Body of pancreas (tissue), 4 donors: ENCODE measurements around the gene TMEM151B. TPM values are rescaled to one million over a fixed set of nuclear protein-coding genes. Genes with fewer than 3 reads are reported as not detected.
A peak's percentile ranks its signal among the peaks of the same experiment; 100 is the strongest.

Experiments
- ATAC-seq: fragments of 150-250 bp; one replicate; pipeline ENCODE4 v1.9.1; 2016
- DNase-seq, 4 donors: peaks; one replicate each; pipeline ENCODE4 v3.0.0-alpha.2; 2019
- H3K27ac ChIP-seq, 4 donors: fragments of 200-600 bp; sonication (generic); 1 replicate in 3 of 4; 2 replicates in 1 of 4; pipeline versions ENCODE4 v1.5.1 to v1.6.1; 2016 to 2019; ENCODE audit warnings: mild to moderate bottlenecking in 1 of 4, mixed read lengths in 1 of 4, moderate library complexity in 1 of 4
- H3K27me3 ChIP-seq, 2 donors: fragments of 200-600 bp; sonication (generic); one replicate each; pipeline ENCODE4 v1.6.0; 2016; ENCODE audit warnings: mild to moderate bottlenecking in 1 of 2
- H3K36me3 ChIP-seq, 2 donors: fragments of 200-600 bp; sonication (generic); replicated peaks in 1 of 2; 2 replicates each; pipeline ENCODE4 v1.5.1; 2016; ENCODE audit warnings: low read depth in 2 of 2; ENCODE audit not compliant: insufficient read depth in 1 of 2
- H3K4me1 ChIP-seq: fragments of 200-600 bp; sonication (generic); one replicate; pipeline ENCODE4 v1.6.0; 2016
- H3K4me3 ChIP-seq, 2 donors: fragments of 200-600 bp; sonication (generic); 1 replicate in 1 of 2; 2 replicates in 1 of 2; pipeline ENCODE4 v1.5.1; 2016 to 2019
- H3K9me3 ChIP-seq, 3 donors: fragments of 200-600 bp; sonication (generic); 1 replicate in 2 of 3; 2 replicates in 1 of 3; pipeline ENCODE4 v1.5.1; 2016
- POLR2A ChIP-seq, 3 donors: fragments of 450-650 bp; IDR thresholded peaks; one replicate each; pipeline ENCODE4 v1.6.1; 2016; ENCODE audit warnings: antibody characterized with exemption in 3 of 3, mild to moderate bottlenecking in 2 of 3
- WGBS, 2 donors: methylation state at CpG; one replicate each; pipeline ENCODE4 v1.1.5; 2017; 5-methylcytosine and 5-hydroxymethylcytosine counted together
- intact Hi-C: fragments of 100-400 bp; cut with DNase I; formaldehyde crosslinking; loops from one replicate; pipeline ENCODE4 v1.15.1; 2023
- total RNA-seq, 2 donors: library from RNA; depleted of rRNA; stranded (reverse); fragments of >200 nt; gene quantifications; one replicate each; pipeline ENCODE4 v1.1.0, GENCODE V29; 2016
- TF ChIP-seq, protein P1 (sequence below), 7 experiments: fragments of 450-650 bp in 4 of 7; fragments of 200-600 bp in 3 of 7; sonication (generic) in 3 of 7; IDR thresholded peaks; one replicate each; pipeline ENCODE4 v1.5.1; 2016 to 2019; ENCODE audit warnings: antibody characterized with exemption in 7 of 7

The TMEM151B gene
- total RNA-seq, 2 donors from 2014 or later, result under 0.01 to 0.66 TPM

DNA sequence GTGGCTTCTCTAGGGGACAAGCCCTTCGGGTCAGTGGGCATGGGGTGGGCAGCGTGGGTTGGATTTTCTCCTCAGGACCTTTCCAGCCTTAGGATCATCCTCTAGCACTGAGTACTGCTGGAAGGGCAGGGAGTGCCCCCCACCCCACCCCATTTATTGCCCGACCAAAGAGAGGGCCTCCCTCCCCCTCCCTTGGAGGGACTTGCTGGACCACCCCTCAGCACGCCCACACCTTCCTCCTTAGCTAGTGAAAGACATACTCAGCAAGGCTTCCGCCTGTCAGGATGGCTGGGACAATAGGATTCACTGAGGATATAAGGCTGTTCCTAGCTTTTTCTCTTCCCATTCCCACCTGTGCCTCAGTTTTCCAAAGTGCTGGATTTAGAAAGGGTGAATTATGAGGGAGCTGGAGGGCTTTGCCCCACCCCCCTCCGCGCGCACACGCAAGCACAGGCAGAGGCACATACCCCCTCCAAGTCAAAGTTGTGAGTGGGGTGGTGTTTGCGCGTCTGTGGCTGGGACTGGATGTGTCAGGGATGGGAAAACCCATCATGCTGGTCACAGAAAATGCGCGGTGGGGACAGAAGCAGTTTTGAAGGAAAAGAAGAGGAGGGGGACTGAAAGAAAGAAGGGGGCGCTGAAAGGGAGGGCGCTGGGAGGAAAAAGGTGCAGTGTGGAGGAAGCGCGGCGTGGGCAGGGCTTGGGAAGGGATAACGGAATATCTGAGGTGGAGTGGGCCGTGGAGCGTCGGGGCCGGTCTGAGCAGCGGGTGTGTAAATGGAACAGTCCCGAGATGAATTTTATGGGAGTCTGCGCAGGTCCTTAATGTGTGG is 47.5 kb upstream of the TMEM151B start:
- DNase-seq, result no peak
- H3K4me1 ChIP-seq, result peaks cover 90% of the 10 kb centered on the region
- peak overlapping the region; percentile 92 to 95 (median 94) for H3K27ac ChIP-seq
- intact Hi-C loops, result no loop called here
- 30 to 33% methylated on average over 25 to 26 of the region's 26 CpGs for WGBS, 2 donors
- H3K9me3 ChIP-seq, result no peaks in the 10 kb centered on the region
- no peaks in the 10 kb centered on the region for H3K27me3 ChIP-seq
- H3K4me3 ChIP-seq, result peak overlapping the region in 1 of 2 donors; percentile 21
- no peak for TF ChIP-seq POLR2A (IDR thresholded peaks at IDR 0.05)
- TF ChIP-seq, protein P1, sequence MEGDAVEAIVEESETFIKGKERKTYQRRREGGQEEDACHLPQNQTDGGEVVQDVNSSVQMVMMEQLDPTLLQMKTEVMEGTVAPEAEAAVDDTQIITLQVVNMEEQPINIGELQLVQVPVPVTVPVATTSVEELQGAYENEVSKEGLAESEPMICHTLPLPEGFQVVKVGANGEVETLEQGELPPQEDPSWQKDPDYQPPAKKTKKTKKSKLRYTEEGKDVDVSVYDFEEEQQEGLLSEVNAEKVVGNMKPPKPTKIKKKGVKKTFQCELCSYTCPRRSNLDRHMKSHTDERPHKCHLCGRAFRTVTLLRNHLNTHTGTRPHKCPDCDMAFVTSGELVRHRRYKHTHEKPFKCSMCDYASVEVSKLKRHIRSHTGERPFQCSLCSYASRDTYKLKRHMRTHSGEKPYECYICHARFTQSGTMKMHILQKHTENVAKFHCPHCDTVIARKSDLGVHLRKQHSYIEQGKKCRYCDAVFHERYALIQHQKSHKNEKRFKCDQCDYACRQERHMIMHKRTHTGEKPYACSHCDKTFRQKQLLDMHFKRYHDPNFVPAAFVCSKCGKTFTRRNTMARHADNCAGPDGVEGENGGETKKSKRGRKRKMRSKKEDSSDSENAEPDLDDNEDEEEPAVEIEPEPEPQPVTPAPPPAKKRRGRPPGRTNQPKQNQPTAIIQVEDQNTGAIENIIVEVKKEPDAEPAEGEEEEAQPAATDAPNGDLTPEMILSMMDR (IDR thresholded peaks at IDR 0.05), result no peak
- no peak for ATAC-seq
- H3K36me3 ChIP-seq, result no peaks in the 10 kb centered on the region

DNA sequence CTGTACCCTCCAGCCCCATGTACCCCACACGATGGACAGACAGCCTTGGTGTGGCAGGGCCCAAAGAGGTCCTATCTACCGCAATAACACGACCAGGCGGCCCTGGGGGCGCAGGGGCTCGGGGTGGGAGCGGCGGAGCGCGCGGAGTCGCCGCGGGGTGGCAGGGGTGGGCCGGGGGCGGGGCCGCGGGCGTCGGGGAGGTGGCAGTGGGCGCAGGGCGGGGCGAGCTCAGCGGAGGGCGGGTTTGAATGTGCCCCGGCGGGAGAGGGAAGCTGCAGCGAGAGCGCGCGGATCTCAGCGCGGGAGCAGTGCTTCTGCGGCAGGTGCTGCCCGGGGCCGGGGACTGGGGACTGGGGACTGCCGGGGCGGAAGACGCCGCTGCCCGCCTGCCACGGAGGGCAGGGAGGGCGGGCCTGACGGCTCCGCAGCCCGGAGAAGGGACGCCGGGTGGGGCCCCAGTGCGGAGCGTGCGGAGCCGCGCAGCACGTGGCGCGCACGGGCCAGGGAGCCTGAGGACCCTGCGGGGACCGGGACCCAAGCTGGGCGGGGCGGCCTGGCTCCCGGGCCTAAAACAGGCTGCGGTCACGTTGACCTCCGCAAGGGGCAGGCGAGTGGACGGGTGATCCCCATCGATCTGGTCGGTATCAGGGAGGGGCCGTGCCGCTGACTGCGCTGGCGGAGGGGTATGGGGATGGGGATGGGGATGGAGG is 46.8 kb upstream of the TMEM151B start, which contains the start of gene SLC29A1:
TSS of gene SLC29A1 (plus strand) at position 277 of the 710 bp plus-strand sequence. CDS start 3,719 bp downstream, outside the sequence.
- no peaks in the 10 kb centered on the region for H3K9me3 ChIP-seq
- ATAC-seq (peak; percentile 31), DNase-seq (peak; percentile 77 to 86 (median 82))
- no peaks in the 10 kb centered on the region for H3K36me3 ChIP-seq
- no peaks in the 10 kb centered on the region for H3K27me3 ChIP-seq
- TF ChIP-seq, protein P1 (IDR thresholded peaks at IDR 0.05), result peak in 3 of 7 experiments; percentile 21 to 26 (median 23)
- TF ChIP-seq POLR2A (IDR thresholded peaks at IDR 0.05), result peak in 2 of 3 donors; percentile 31 to 58
- H3K4me3 ChIP-seq, result peak within 1 kb of the TSS in 1 of 2 donors; percentile 21
- peak within 1 kb of the TSS; percentile 92 to 95 (median 94) for H3K27ac ChIP-seq
- intact Hi-C loops, result no loop called here
- peaks cover 89% of the 10 kb centered on the region for H3K4me1 ChIP-seq
- WGBS, 2 donors, result 0% methylated on average over 10 to 55 of the region's 73 CpGs

DNA sequence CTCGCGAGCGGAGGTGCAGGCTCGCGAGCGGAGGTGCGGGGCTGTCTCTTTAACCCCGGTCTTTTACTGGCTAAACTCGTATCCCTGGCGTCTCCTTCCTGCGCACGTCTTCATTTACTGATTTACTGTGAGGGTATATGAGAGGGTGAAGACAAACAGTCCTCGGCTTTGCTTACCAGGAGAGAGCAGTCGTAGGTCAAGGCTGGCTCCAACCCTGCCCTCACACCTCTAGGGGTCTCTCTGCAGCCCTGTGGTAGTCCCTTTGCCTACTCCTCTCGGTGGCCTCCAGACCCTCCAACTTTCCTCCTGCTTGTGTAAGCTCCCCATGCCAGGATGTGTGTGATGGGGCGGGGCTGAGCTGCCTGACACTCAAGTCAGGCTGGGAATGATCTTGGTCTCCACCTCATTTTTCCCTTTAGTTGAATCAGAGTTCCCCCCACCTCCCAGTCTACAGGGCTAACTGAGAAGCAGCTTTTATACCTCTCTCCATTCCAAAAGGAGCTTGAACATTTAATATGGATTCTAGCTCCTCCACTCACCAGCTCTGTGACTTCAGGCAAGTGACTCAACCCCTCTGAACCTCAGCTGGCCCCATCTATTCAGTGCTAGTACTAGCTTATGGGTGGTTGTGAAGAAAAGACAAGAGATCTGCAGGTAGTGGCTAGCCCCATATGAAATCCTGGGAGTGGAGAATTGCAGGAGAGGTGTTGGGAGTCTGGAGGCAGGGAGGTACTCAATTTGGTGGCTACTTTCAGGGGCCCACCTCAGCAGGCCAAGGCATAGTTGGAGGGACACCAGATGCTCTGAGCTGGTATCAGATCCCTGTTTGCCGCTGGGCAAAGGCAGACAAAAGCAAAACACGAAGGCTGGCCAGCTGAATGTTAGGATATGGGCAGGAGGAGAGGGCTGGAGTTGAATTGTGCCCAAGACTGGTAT is 46.0 kb upstream of the TMEM151B start:
- no peak for DNase-seq

DNA sequence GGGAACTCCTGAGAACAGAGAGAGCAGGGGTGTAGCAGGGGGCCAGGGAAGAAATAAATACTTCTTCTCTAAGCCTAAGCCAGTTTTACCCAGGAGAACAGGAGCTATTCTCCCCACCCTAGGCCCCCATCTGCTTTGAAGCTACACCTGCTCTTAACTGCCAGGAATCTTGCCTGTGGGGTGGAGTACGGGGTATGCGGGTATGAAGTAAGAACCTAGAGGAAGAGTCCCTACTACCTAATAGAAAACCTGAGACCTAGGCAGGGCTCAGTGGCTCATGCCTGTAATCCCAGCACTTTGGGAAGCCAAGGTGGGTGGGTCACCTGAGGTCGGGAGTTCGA is 45.3 kb upstream of the TMEM151B start:
- Histone ChIP-seq H3K4me3 (no peak overlapping the region), H3K36me3 (peaks cover 0 to 2% of the 10 kb centered on the region in 2 donors), H3K27ac (no peak overlapping the region), H3K27me3 (no peaks in the 10 kb centered on the region), H3K9me3 (no peaks in the 10 kb centered on the region), H3K4me1 (peaks cover 91% of the 10 kb centered on the region)
- intact Hi-C loops, result no loop called here
- WGBS, 2 donors, result 73 to 83% methylated on average over 4 of the region's 4 CpGs
- TF ChIP-seq, protein P1 (IDR thresholded peaks at IDR 0.05), result no peak
- DNase-seq (no peak), ATAC-seq (no peak)

More for the DNA sequence above, 46.0 kb upstream of the TMEM151B start:
- intact Hi-C loops, result no loop called here
- Histone ChIP-seq H3K9me3 (no peaks in the 10 kb centered on the region), H3K4me3 (peak overlapping the region in 1 of 2 donors; percentile 21), H3K4me1 (peaks cover 89% of the 10 kb centered on the region), H3K36me3 (no peaks in the 10 kb centered on the region), H3K27ac (peak overlapping the region; percentile 92 to 95 (median 94)), H3K27me3 (no peaks in the 10 kb centered on the region)
- 9 to 42% methylated on average over 4 to 18 of the region's 18 CpGs for WGBS, 2 donors
- TF ChIP-seq POLR2A (IDR thresholded peaks at IDR 0.05), result no peak
- TF ChIP-seq, protein P1 (IDR thresholded peaks at IDR 0.05), result no peak
- ATAC-seq, result no peak
